Vagina (tissue), 2 donors: Measurements from ENCODE around the gene OR6Y1.

Source experiments
- POLR2AphosphoS5 ChIP-seq, 2 donors: sonication (generic); formaldehyde crosslinking; IDR thresholded peaks; one replicate each; pipeline ENCODE4 v1.9.0; 2017; ENCODE audit warnings: antibody characterized with exemption in 2 of 2, mild to moderate bottlenecking in 2 of 2, low read depth in 1 of 2; ENCODE audit not compliant: insufficient read depth in 1 of 2
- TF ChIP-seq, protein P1 (sequence below), 3 experiments: fragments of 450-650 bp in 2 of 3; fragments of 200-600 bp in 1 of 3; sonication (generic) in 1 of 3; IDR thresholded peaks; one replicate each; pipeline ENCODE4 v1.5.1; 2017 to 2019; ENCODE audit warnings: antibody characterized with exemption in 3 of 3, mild to moderate bottlenecking in 2 of 3, moderate library complexity in 2 of 3

DNA sequence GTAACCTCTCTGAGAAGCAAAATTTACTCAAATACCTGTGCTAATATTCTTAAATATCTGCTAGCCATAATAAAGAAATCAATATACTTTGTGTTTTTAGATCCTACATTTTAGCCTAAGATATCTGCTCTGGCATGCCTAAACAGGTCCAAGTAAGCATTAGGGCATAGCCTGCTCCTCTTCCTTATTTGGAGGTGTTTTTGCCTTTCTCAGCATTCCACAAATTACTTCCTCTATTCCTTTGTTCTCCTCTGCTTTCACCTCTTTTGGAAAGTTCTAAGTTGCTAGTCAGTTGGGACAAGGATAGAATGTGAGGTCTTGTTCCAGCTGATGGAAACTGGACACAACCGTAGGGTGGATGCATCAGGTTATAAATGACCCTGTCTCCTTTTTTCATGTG, 32.7 kb upstream of the OR6Y1 start:
- TF ChIP-seq POLR2AphosphoS5 (IDR thresholded peaks at IDR 0.05; ENCODE audit: insufficient read depth in 1 of 2, low read depth in 1 of 2), result no peak
- TF ChIP-seq, protein P1, sequence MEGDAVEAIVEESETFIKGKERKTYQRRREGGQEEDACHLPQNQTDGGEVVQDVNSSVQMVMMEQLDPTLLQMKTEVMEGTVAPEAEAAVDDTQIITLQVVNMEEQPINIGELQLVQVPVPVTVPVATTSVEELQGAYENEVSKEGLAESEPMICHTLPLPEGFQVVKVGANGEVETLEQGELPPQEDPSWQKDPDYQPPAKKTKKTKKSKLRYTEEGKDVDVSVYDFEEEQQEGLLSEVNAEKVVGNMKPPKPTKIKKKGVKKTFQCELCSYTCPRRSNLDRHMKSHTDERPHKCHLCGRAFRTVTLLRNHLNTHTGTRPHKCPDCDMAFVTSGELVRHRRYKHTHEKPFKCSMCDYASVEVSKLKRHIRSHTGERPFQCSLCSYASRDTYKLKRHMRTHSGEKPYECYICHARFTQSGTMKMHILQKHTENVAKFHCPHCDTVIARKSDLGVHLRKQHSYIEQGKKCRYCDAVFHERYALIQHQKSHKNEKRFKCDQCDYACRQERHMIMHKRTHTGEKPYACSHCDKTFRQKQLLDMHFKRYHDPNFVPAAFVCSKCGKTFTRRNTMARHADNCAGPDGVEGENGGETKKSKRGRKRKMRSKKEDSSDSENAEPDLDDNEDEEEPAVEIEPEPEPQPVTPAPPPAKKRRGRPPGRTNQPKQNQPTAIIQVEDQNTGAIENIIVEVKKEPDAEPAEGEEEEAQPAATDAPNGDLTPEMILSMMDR (IDR thresholded peaks at IDR 0.05), result no peak
